GM19455 (cell line): ENCODE results near the gene HERC5.
"Not testable (repeated sequence)": the region's sequence is repeated elsewhere in the genome, so short reads cannot be mapped to it uniquely, and the experiment has no call there.

ENCODE experiments used
- ATAC-seq: cut with Tn5 transposase; IDR thresholded peaks from one replicate; pipeline ENCODE4 v1.9.1; 2021; ENCODE audit not compliant: unreplicated experiment

Gene HERC5

DNA sequence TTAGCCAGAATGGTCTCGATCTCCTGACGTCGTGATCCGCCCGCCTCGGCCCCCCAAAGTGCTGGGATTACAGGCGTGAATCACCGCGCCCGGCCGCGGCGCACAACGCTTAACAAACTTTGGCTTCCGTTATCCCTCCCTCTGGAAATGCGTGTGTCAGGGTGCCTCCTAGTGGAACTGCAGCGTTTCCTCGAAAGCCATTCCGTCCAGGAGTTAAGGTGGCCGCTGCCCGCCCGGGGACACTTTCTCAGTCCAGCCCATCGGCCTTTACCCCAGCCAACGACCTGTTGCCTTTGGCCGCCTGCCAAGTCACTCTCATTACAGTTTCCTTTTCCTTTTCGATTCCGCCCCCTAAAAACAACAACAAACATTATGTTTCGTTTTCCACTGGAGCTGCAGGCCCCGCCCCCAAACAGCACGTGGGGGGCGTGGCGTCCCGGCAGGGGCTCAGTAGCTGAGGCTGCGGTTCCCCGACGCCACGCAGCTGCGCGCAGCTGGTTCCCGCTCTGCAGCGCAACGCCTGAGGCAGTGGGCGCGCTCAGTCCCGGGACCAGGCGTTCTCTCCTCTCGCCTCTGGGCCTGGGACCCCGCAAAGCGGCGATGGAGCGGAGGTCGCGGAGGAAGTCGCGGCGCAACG, at the start of gene HERC5:
Gene HERC5 (plus strand): TSS at position 450 of the 637 bp plus-strand sequence. CDS start 151 bp downstream, at position 601.
- ATAC-seq = peak; percentile 92

- ATAC-seq = no peak
These were observed 47.7 kb upstream of the HERC5 start for GRCh38 chr4:88409206-88409605.

DNA sequence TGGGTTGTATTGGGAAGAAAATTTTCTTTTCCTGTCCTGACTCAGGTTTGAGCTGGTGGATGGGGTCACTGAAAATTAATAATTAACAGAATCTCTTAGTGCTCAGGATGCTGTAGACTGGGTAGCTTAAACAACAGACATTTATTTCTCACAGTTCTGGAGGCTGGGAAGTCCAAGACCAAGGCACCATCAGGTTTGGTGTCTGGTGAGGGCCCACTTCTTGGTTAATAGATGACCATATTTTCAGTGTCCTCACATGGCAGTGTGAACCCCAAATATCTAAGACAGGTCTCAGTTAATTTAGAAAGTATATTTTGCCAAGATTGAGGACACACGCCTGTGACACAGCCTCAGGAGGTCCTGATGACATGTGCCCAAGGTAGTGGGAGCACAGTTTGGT, 47.1 kb upstream of the HERC5 start:
- no peak for ATAC-seq

DNA sequence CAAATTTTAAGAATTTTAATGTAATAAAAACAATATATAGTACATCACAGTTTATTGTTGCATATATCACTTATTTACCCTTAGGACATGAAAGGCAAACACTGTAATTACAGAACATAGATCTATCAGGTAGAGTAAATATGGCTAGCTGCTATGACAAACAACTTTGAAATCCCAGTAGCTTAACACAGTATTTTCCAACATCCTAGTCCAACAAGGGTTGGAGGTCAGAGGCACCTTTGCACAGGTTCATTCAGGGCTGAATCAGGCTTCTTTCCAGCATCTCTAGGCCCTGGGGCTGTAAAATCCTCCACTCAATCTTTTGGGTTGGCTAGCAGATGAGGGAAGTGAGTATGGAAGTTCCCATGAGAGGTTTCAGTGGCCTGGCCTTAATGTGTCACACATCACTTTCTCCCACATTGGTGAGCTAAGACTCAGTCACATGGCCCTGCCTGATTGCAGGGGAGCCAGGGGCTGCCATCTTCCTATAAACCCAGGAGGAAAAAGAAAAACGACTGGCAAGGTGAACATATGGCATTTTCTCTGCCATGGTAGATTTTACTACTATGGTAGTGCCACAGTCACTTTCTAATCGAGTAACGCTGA, 45.3 kb upstream of the HERC5 start:
- no peak for ATAC-seq

DNA sequence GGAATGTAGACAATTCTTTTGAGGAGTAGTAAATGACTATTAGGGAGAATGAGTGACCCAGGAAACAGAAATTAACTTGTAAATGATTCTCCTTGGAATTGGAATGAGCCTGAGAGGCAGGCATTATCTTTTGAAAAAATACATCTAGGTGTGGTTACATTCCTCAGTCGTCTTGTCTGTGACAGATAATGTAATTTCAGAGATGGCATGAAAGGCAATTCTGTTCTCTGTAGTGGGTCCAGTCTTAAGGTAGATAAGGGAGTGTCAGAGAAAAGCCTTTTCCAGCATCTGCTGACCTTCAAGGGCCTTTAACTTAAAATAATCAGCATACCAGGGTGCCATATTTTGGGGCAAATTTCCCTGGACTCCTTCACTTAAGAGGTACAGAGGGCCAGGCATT, 43.1 kb upstream of the HERC5 start:
- ATAC-seq = no peak

- ATAC-seq = no peak
These were observed 42.2 kb upstream of the HERC5 start for GRCh38 chr4:88414755-88415154.

GRCh38 chr4:88415982-88416381, 40.9 kb upstream of the HERC5 start:
- no peak for ATAC-seq

- ATAC-seq = no peak
These were observed 38.5 kb upstream of the HERC5 start for GRCh38 chr4:88418411-88418810.

DNA sequence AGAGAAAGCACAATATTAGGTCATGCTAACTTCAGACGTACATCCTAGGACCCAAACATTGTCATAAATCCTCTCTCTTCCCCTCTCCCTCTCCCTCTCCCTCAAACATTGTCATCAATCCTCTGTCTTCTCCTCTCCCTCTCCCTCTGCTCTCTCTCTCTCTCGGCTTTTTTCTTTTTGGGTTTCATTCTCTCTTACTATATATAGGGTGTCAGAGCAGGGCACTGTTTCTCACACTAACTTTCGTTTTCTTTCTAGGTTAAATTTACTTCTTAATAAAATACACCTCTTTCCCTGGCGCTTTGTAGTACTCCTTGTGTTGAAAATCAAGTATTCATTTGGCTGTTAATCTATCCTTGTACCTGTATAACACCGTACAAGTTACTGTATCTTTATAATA, 37.0 kb upstream of the HERC5 start:
- ATAC-seq = no peak

DNA sequence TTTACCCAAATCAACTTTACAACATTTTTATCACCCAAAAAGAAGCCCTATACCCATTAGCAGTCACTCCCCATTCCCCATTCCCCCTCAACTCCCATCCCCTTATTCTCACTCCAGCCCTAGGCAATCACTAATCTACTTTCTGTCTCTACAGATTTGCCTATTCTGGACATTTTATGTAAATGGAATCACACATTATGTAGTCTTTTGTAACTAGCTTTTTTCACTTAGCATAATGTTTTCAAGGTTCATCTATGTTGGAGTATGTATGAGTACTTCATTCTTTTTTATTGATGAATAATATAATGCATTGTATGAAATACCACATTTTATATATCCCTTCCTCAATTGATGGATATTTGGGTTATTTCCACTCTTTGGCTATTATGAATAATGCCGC, 36.1 kb upstream of the HERC5 start:
- no peak for ATAC-seq

DNA sequence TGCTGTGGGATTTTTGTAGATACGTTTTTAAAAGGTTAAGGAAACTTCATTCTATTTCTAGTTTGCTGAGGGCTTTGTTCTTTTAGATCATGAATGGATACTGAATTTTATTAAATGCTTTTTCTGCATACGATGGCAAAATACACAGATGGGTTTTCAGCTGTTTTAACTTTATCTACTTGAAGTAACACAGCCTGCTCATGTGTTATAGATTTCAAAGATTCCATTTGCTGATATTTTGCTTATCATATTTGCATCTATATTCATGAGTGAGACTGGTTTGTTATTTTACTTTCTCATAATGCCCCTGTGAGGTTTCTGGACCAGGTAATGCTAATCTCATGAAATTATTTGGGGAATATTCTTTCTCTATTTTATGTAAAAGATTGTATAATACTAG, 34.5 kb upstream of the HERC5 start:
- no peak for ATAC-seq

DNA sequence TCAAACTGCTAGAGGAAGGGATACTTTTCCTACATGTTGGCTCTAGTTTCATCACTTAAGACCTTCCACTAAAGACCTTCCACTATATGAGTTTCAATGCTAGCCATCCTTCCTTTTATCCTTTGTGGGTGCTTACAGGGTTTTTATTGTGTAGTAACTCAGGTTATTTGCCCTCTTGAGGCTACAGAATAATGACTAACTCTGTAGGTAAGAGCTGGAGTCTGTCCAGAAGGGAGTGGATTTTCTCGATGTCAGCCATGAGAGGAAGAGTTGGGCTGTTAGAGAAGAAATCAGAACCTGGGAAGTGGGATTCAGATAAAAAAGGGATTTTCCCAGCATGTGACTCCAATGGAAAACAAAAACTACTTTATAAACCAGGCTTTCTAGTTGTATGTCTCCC, 27.5 kb upstream of the HERC5 start:
- ATAC-seq = no peak

DNA sequence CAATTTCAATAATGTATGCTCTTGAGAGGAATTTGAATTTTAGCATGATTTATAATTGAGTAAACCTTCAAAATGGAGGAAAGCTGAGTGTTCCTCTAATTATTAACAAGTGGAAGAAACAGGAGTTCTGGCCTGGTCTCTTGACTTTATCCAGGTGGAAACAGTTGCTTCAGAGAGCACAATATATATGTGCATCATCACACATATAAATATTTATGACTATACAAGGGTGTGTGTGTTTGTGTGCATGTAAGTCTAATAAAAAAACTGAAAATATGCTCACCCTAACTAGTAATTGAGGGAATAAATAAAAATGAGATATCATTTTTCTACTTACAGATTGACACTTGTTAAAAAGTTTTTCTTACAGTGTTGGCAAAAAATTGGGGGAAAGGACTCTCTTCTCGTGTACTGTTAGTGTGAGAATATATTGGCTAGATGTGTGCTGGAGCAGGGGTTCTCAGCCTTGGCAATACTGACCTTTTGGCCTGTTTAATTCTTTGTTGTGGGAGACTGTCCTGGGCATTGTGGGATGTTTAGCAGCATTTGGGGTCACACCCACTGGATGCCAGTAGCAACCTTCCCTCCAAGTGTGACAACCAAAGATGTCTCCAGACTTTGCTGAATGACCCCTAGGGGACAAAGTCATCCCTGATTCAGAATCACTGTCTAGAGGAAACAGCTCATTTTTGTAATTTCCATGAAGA, 20.8 kb upstream of the HERC5 start:
- ATAC-seq = no peak

DNA sequence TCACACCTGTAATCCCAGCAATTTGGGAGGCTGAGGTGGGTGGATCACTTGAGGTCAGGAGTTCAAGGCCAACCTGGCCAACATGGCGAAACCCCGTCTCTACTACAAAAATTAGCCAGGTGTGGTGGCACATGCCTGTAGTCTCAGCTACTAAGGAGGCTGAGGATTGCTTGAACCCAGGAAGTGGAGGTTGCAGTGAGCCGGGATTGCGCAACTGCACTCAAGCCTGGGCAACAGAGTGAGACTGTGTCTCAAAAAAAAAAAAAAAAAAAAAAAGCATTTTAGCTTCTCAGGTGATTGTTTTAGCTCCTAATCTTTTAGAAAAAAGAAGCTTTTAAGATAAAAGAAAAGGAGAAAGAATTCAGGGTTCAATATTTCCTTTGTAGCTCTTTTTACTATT, 19.0 kb upstream of the HERC5 start:
- not testable (repeated sequence) for ATAC-seq

DNA sequence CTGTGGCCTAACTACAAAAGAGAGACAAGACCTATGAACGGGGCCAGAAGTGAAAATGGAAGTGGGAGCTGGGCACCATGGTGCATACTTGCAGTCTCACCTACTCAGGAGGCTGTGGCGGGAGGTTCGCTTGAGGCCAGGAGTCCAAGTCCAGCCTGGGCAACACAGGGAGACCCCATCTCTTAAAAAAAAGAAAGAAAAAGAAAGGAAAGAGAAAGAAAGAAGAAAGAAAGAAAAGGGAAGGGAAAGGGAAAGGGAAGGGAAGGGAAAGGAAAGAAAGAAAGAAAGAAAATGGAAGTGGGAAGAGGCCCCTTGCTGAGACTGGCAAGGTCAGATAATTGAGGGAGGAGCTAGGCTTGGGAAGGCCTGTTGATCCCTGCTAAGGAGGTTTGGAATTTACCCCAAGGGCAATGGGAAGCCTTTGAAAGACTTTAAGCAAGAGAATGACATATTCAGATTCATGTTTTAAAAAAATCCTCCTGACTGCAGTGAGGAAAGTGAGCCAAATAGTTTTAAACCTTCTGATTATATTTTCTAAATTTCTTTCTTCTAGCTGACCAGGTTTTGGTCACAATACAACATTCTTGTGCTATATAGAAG, 17.7 kb upstream of the HERC5 start:
- ATAC-seq = no peak

DNA sequence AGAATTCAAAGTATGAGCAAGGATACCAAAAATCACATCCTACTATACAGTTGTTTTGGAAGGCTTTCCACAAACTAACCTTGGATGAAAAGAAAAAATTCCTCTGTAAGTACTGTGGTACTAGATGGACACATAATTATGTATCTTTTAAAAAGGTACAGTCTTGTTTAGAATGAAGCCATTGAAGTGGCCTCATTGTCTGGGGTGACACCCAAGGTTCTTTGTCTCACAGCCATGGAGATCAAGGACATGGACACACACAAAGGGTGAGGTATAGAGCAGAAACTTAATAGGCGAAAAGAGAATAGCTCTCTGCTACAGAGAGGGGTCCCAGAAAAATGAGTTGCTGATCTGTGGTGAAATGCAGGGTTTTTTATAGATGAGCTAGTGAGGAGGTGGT, 16.8 kb upstream of the HERC5 start:
- ATAC-seq = no peak

- ATAC-seq = no peak
These were observed 15.2 kb upstream of the HERC5 start for GRCh38 chr4:88441696-88442095.

GRCh38 chr4:88442689-88443191, 14.2 kb upstream of the HERC5 start:
- no peak for ATAC-seq

DNA sequence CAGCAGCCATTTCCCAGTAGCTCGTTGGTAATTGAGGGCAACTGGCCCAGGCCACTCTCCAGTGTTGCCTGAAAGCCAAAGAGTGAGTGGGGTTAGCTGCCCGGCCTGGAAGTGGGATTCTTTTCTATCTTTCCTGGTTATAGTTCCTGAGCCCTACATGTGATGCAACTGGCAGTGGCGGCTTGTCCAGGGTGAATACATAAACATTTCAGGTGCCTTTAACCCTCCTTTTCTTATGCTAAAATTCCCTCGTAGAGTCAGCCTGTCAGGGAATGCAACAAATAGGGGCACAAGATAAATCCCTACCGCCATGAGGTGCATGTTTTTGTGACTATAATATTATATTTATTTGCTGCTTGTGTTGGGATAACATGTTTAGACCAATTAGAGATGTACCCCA, 13.4 kb upstream of the HERC5 start:
- no peak for ATAC-seq

- no peak for ATAC-seq
These were observed 11.7 kb upstream of the HERC5 start for GRCh38 chr4:88445252-88445651.

- ATAC-seq = no peak
These were observed 10.8 kb upstream of the HERC5 start for GRCh38 chr4:88446124-88446523.
